Parathyroid adenoma (tissue), 2 donors: ENCODE results near the gene SLC22A14.

ENCODE experiments used
- H2AFZ ChIP-seq: fragments of 300-600 bp; sonication (generic); one replicate; pipeline ENCODE4 v1.7.0; 2017; ENCODE audit warnings: antibody characterized with exemption, mild to moderate bottlenecking
- H3K27ac ChIP-seq: fragments of 300-600 bp; sonication (generic); one replicate; pipeline ENCODE4 v1.7.0; 2017
- H3K27me3 ChIP-seq: fragments of 300-600 bp; sonication (generic); one replicate; pipeline ENCODE4 v1.7.0; 2017; ENCODE audit warnings: low read length; ENCODE audit not compliant: control insufficient read depth, insufficient read depth
- H3K36me3 ChIP-seq: fragments of 300-600 bp; sonication (generic); one replicate; pipeline ENCODE4 v1.7.0; 2017; ENCODE audit warnings: low read length; ENCODE audit not compliant: control insufficient read depth, insufficient read depth
- H3K4me1 ChIP-seq: fragments of 300-600 bp; sonication (generic); one replicate; pipeline ENCODE4 v1.7.0; 2017; ENCODE audit warnings: control low read depth
- H3K4me2 ChIP-seq: fragments of 300-600 bp; sonication (generic); one replicate; pipeline ENCODE4 v1.7.0; 2017; ENCODE audit warnings: low read length
- H3K4me3 ChIP-seq: fragments of 300-600 bp; sonication (generic); one replicate; pipeline ENCODE4 v1.7.0; 2017; ENCODE audit warnings: low read depth, low read length
- H3K79me2 ChIP-seq: fragments of 300-600 bp; sonication (generic); one replicate; pipeline ENCODE4 v1.7.0; 2017; ENCODE audit warnings: control low read depth
- H3K9ac ChIP-seq: fragments of 300-600 bp; sonication (generic); one replicate; pipeline ENCODE4 v1.7.0; 2017; ENCODE audit warnings: mild to moderate bottlenecking
- H3K9me3 ChIP-seq: fragments of 300-600 bp; sonication (generic); one replicate; pipeline ENCODE4 v1.7.0; 2017; ENCODE audit warnings: low read length; ENCODE audit not compliant: control insufficient read depth
- CTCF ChIP-seq: fragments of 300-600 bp; sonication (generic); IDR thresholded peaks from one replicate; pipeline ENCODE4 v1.7.0; 2017; ENCODE audit warnings: antibody characterized with exemption, mild to moderate bottlenecking
- donor health status: primary hyperparathyroidism.

SLC22A14 gene

GRCh38 chr3:38314764-38315487 lies 32.8 kb downstream of the SLC22A14 start:
- H3K79me2 ChIP-seq = no peaks in the 10 kb centered on the region
- no peaks in the 10 kb centered on the region for H3K9me3 ChIP-seq
- no peaks in the 10 kb centered on the region for H3K4me1 ChIP-seq
- no peak overlapping the region for H3K9ac ChIP-seq
- H3K27me3 ChIP-seq = no peaks in the 10 kb centered on the region
- no peaks in the 10 kb centered on the region for H3K36me3 ChIP-seq
- H3K4me3 ChIP-seq = no peak overlapping the region
- no peak overlapping the region for H2AFZ ChIP-seq
- H3K4me2 ChIP-seq = no peak overlapping the region
- no peak overlapping the region for H3K27ac ChIP-seq
- no peak for TF ChIP-seq CTCF

GRCh38 chr3:38315488-38316230 lies 33.6 kb downstream of the SLC22A14 start:
- no peak overlapping the region for H3K27ac ChIP-seq
- no peak overlapping the region for H3K4me3 ChIP-seq
- no peaks in the 10 kb centered on the region for H3K9me3 ChIP-seq
- H3K36me3 ChIP-seq = no peaks in the 10 kb centered on the region
- H2AFZ ChIP-seq = no peak overlapping the region
- no peaks in the 10 kb centered on the region for H3K27me3 ChIP-seq
- no peaks in the 10 kb centered on the region for H3K4me1 ChIP-seq
- no peak overlapping the region for H3K9ac ChIP-seq
- no peak for TF ChIP-seq CTCF
- H3K4me2 ChIP-seq = no peak overlapping the region
- no peaks in the 10 kb centered on the region for H3K79me2 ChIP-seq

GRCh38 chr3:38316356-38317191 lies 34.5 kb downstream of the SLC22A14 start:
- no peak overlapping the region for H3K27ac ChIP-seq
- H3K36me3 ChIP-seq = no peaks in the 10 kb centered on the region
- H3K9me3 ChIP-seq = no peaks in the 10 kb centered on the region
- no peaks in the 10 kb centered on the region for H3K27me3 ChIP-seq
- no peak overlapping the region for H3K4me2 ChIP-seq
- H3K79me2 ChIP-seq = no peaks in the 10 kb centered on the region
- H3K4me3 ChIP-seq = no peak overlapping the region
- no peak for TF ChIP-seq CTCF
- no peak overlapping the region for H3K9ac ChIP-seq
- no peaks in the 10 kb centered on the region for H3K4me1 ChIP-seq
- H2AFZ ChIP-seq = no peak overlapping the region

GRCh38 chr3:38317192-38317759 lies 35.2 kb downstream of the SLC22A14 start:
- no peak overlapping the region for H3K9ac ChIP-seq
- TF ChIP-seq CTCF = no peak
- no peaks in the 10 kb centered on the region for H3K27me3 ChIP-seq
- H3K4me1 ChIP-seq = no peaks in the 10 kb centered on the region
- H3K79me2 ChIP-seq = no peaks in the 10 kb centered on the region
- no peaks in the 10 kb centered on the region for H3K9me3 ChIP-seq
- no peaks in the 10 kb centered on the region for H3K36me3 ChIP-seq
- H3K4me2 ChIP-seq = no peak overlapping the region
- no peak overlapping the region for H2AFZ ChIP-seq
- H3K4me3 ChIP-seq = no peak overlapping the region
- no peak overlapping the region for H3K27ac ChIP-seq
